ENCODE results near the gene AFF3. TPM values are rescaled to one million over a fixed set of nuclear protein-coding genes. Genes with fewer than 3 reads are reported as not detected.

AFF3 gene
- total and polyA plus RNA-seq, 10 donors, result 6.0 to 92.2 (median 64.0) TPM

DNA sequence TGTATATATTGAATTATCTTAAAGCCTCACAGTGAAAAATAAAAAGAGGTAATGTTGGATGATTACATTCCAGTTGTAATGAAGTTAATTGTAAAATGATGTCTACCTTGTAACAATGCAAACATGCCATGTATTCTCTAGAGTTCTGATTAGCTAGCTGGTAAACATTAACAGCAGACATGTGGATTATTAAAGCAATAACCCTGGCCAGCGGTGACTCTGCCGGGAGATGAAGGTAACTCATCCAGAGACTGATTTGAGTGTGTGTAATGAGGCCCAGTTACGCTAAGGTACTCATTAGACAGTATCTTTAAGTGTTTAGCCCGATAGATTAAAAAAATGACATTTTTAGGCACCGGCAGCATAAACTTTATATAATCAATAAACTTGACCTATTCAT, 573.0 kb downstream of the AFF3 start:
- Histone ChIP-seq H3K27ac (no peak overlapping the region), H3K9me3 (no peaks in the 10 kb centered on the region), H3K4me1 (peaks cover 0 to 9% (median 0%) of the 10 kb centered on the region in 6 donors), H3K27me3 (replicated peaks in 1 of 7) (no peaks in the 10 kb centered on the region), H3K4me3 (no peak overlapping the region), H3K36me3 (peaks cover 0 to 89% (median 7%) of the 10 kb centered on the region in 6 donors)
- TF ChIP-seq POLR2A (IDR thresholded peaks at IDR 0.05) (no peak), POLR2AphosphoS5 (IDR thresholded peaks at IDR 0.05) (no peak)
- TF ChIP-seq, protein P1, sequence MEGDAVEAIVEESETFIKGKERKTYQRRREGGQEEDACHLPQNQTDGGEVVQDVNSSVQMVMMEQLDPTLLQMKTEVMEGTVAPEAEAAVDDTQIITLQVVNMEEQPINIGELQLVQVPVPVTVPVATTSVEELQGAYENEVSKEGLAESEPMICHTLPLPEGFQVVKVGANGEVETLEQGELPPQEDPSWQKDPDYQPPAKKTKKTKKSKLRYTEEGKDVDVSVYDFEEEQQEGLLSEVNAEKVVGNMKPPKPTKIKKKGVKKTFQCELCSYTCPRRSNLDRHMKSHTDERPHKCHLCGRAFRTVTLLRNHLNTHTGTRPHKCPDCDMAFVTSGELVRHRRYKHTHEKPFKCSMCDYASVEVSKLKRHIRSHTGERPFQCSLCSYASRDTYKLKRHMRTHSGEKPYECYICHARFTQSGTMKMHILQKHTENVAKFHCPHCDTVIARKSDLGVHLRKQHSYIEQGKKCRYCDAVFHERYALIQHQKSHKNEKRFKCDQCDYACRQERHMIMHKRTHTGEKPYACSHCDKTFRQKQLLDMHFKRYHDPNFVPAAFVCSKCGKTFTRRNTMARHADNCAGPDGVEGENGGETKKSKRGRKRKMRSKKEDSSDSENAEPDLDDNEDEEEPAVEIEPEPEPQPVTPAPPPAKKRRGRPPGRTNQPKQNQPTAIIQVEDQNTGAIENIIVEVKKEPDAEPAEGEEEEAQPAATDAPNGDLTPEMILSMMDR (IDR thresholded peaks at IDR 0.05 in 8 of 11, conservative IDR thresholded peaks at IDR 0.05 in 3 of 11), result no peak
- DNase-seq, result no peak
- WGBS, 5 donors, result 95 to 99% (median 97%) methylated on average over 5 of the region's 5 CpGs
- intact Hi-C loops (cut with DNase I; ENCODE audit: low total_unique reads), result no loop called here

DNA sequence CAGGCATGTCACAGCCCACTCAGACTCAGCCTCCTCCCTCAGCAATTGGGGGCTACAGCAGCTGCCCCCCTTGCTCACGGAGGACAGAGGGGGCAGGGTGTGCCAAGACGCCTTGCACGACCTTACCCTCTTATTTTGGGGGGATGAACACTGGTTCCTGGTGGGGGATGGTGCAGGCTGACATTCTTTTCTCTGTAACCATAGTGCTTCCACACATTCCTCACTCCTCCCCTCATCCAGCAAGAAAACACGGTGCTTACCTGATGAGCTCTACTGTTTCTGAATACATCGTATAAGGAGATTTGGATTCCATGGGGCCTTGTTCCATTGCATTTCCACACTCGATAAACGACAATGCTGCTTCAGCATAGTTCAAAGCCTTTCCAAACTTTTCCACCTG, 577.2 kb downstream of the AFF3 start:
- DNase-seq, result no peak
- intact Hi-C loops (cut with DNase I; ENCODE audit: low total_unique reads), result no loop called here
- WGBS, 5 donors, result 80 to 93% (median 89%) methylated on average over 7 of the region's 7 CpGs

DNA sequence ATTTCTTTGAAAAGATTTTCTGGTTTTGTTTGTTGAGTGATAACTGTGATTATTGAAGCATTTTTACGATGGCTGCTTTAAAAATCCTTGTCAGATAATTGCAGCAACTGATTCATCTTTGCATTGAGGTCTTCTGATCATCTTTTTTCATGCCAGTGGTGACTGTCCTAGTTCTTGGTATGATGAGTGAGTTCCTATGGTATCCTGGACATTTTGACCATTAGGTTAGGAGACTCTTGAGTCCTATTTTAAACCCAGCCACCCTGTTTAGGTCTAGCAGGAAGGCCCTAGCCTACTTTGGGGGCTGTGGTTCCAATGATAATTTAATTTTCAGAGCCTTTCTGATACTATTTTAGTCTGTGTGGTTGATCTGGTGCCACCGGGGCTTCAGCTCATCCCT, 579.9 kb downstream of the AFF3 start:
- peaks cover 0 to 9% (median 4%) of the 10 kb centered on the region in 6 donors for H3K4me1 ChIP-seq
- H3K9me3 ChIP-seq, result no peaks in the 10 kb centered on the region
- no peak for DNase-seq
- WGBS, 5 donors, result 94 to 98% (median 97%) methylated on average over 2 of the region's 2 CpGs
- TF ChIP-seq POLR2A (IDR thresholded peaks at IDR 0.05), result no peak
- no peak for TF ChIP-seq POLR2AphosphoS5 (IDR thresholded peaks at IDR 0.05)
- TF ChIP-seq, protein P1 (IDR thresholded peaks at IDR 0.05 in 8 of 11, conservative IDR thresholded peaks at IDR 0.05 in 3 of 11), result no peak
- H3K27me3 ChIP-seq (replicated peaks in 1 of 7), result no peaks in the 10 kb centered on the region
- H3K27ac ChIP-seq, result no peak overlapping the region
- intact Hi-C loops (cut with DNase I; ENCODE audit: low total_unique reads), result no loop called here
- H3K4me3 ChIP-seq, result no peak overlapping the region
- peaks cover 2 to 51% (median 5%) of the 10 kb centered on the region in 6 donors for H3K36me3 ChIP-seq

More for the DNA sequence above, 577.2 kb downstream of the AFF3 start:
- Histone ChIP-seq H3K27me3 (replicated peaks in 1 of 7) (no peaks in the 10 kb centered on the region), H3K9me3 (no peaks in the 10 kb centered on the region), H3K4me3 (no peak overlapping the region), H3K27ac (no peak overlapping the region), H3K36me3 (peaks cover 0 to 64% (median 7%) of the 10 kb centered on the region in 6 donors), H3K4me1 (no peaks in the 10 kb centered on the region)
- TF ChIP-seq POLR2AphosphoS5 (IDR thresholded peaks at IDR 0.05) (no peak), POLR2A (IDR thresholded peaks at IDR 0.05) (no peak)
- TF ChIP-seq, protein P1 (IDR thresholded peaks at IDR 0.05 in 8 of 11, conservative IDR thresholded peaks at IDR 0.05 in 3 of 11), result no peak

DNA sequence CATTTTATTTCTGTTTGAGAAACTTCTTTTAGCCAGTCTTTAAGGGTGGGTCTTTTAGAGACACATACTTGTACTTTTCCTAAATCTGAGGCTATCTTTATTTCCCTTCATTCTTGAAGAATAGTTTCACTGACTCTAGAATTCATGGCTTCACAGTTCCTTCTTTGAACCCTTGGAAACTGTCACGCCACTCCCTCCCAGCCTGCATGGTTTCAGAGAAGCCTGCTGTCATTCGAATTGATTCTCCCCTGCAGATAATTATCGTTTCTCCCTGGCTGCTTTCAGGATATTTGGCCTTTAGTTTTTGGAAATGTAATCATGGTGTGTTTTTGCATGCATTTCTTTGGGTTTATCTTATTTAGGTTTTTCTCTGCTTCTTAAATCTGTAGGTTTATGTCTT, 580.6 kb downstream of the AFF3 start:
- no peaks in the 10 kb centered on the region for H3K27me3 ChIP-seq (replicated peaks in 1 of 7)
- intact Hi-C loops (cut with DNase I; ENCODE audit: low total_unique reads), result no loop called here
- TF ChIP-seq, protein P1 (IDR thresholded peaks at IDR 0.05 in 8 of 11, conservative IDR thresholded peaks at IDR 0.05 in 3 of 11), result no peak
- no peak for TF ChIP-seq POLR2A (IDR thresholded peaks at IDR 0.05)
- H3K27ac ChIP-seq, result no peak overlapping the region
- no peak for DNase-seq
- H3K9me3 ChIP-seq, result no peaks in the 10 kb centered on the region
- peaks cover 0 to 51% (median 5%) of the 10 kb centered on the region in 6 donors for H3K36me3 ChIP-seq
- no peak overlapping the region for H3K4me3 ChIP-seq
- WGBS, 5 donors, result 81 to 91% (median 86%) methylated on average over 3 of the region's 3 CpGs
- H3K4me1 ChIP-seq, result peaks cover 0 to 9% (median 4%) of the 10 kb centered on the region in 6 donors

Data from spleen (tissue), 11 donors.